ENCODE measurements around the gene SMTNL2.

DNA sequence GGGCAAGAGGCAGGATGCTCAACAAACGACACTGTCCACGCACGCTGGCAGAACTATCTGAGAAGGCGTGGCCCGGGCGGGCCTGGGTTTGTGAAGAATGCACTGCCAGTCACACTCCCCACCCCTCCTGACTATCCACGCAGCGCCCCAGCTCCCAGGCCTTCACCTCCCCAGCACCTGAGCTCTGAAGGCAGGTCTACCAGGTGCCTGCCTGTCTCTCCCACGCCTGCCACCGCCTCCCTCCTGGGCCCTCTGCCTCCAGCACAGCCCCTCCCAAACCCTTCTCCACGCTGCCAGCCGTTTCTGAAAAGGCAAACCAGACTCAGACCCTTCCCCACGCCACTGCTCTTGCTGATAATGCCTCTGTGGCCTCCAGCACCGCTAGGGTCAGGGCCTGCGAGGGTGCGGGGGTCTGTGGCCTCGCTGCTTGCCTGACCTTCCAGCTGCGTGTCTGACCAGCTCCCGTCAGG is 40.7 kb upstream of the SMTNL2 start:
- TF ChIP-seq POLR2A (IDR thresholded peaks at IDR 0.05; ENCODE audit: low read depth) (no peak), POLR2AphosphoS5 (IDR thresholded peaks at IDR 0.05) (no peak), EP300 (IDR thresholded peaks at IDR 0.05) (no peak)
- TF ChIP-seq, protein P1, sequence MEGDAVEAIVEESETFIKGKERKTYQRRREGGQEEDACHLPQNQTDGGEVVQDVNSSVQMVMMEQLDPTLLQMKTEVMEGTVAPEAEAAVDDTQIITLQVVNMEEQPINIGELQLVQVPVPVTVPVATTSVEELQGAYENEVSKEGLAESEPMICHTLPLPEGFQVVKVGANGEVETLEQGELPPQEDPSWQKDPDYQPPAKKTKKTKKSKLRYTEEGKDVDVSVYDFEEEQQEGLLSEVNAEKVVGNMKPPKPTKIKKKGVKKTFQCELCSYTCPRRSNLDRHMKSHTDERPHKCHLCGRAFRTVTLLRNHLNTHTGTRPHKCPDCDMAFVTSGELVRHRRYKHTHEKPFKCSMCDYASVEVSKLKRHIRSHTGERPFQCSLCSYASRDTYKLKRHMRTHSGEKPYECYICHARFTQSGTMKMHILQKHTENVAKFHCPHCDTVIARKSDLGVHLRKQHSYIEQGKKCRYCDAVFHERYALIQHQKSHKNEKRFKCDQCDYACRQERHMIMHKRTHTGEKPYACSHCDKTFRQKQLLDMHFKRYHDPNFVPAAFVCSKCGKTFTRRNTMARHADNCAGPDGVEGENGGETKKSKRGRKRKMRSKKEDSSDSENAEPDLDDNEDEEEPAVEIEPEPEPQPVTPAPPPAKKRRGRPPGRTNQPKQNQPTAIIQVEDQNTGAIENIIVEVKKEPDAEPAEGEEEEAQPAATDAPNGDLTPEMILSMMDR (IDR thresholded peaks at IDR 0.05): no peak
